Stomach (tissue), 9 donors: ENCODE data around the gene PMVK. TPM values are rescaled to one million over a fixed set of nuclear protein-coding genes. Genes with fewer than 3 reads are reported as not detected.

Experiments used
- DNase-seq, 2 donors: peaks; one replicate each; pipeline versions ENCODE4 v3.0.0 to v3.0.0-alpha.2; 2013 to 2019
- H3K27ac ChIP-seq, 5 donors: fragments of 200-600 bp in 4 of 5; sonication (generic) in 4 of 5; one replicate each; pipeline ENCODE4 v1.5.1; 2013 to 2019; ENCODE audit warnings: mild to moderate bottlenecking in 1 of 5, moderate library complexity in 1 of 5
- H3K27me3 ChIP-seq, 3 donors: fragments of 200-600 bp; sonication (generic); one replicate each; pipeline ENCODE4 v1.5.1; 2017 to 2019; ENCODE audit warnings: mixed run types in 1 of 3
- H3K36me3 ChIP-seq, 4 donors: fragments of 200-600 bp; sonication (generic); 1 replicate in 3 of 4; 2 replicates in 1 of 4; pipeline ENCODE4 v1.5.1; 2016 to 2019
- H3K4me1 ChIP-seq, 4 donors: fragments of 200-600 bp; sonication (generic); one replicate each; pipeline ENCODE4 v1.5.1; 2016 to 2019
- H3K4me3 ChIP-seq, 4 donors: fragments of 200-600 bp; sonication (generic) in 3 of 4; one replicate each; pipeline ENCODE4 v1.5.1; 2016 to 2019; ENCODE audit warnings: mild to moderate bottlenecking in 1 of 4
- H3K9me3 ChIP-seq, 4 donors: fragments of 200-600 bp; sonication (generic); one replicate each; pipeline ENCODE4 v1.5.1; 2016 to 2019
- EP300 ChIP-seq: sonication (generic); formaldehyde crosslinking; IDR thresholded peaks from one replicate; pipeline ENCODE4 v1.6.1; 2017; ENCODE audit warnings: antibody characterized with exemption
- POLR2A ChIP-seq, 4 donors: fragments of 450-650 bp; IDR thresholded peaks; one replicate each; pipeline ENCODE4 v1.6.1; 2016; ENCODE audit warnings: antibody characterized with exemption in 4 of 4, control low read depth in 2 of 4, mild to moderate bottlenecking in 1 of 4, moderate library complexity in 1 of 4
- POLR2AphosphoS5 ChIP-seq, 3 donors: sonication (generic); formaldehyde crosslinking; IDR thresholded peaks; one replicate each; pipeline ENCODE4 v1.6.1; 2016; ENCODE audit warnings: antibody characterized with exemption in 3 of 3
- WGBS, 5 donors: extraction: QIAGEN DNeasy Blood & Tissue Kit in 3 of 5; methylation state at CpG; one replicate each; pipeline versions ENCODE4 v1.1.5 to v1.1.7; 2013 to 2018; 5-methylcytosine and 5-hydroxymethylcytosine counted together
- intact Hi-C: fragments of 100-400 bp; cut with DNase I; formaldehyde crosslinking; loops from one replicate; pipeline ENCODE4 v1.15.1; 2023; ENCODE audit warnings: low total_unique reads
- polyA plus RNA-seq, 3 donors: library from polyadenylated mRNA; stranded (reverse); fragments of 200-250 nt; gene quantifications; one replicate each; pipeline ENCODE4 v1.2.3, GENCODE V29; 2013
- total RNA-seq, 5 donors: library from RNA; depleted of rRNA; stranded (reverse); fragments of >200 nt; gene quantifications; one replicate each; pipeline versions ENCODE4 v1.1.0 to v1.2.3, GENCODE V29; 2014 to 2016
- TF ChIP-seq, protein P1 (sequence below), 7 experiments: fragments of 450-650 bp in 4 of 7; fragments of 200-600 bp in 3 of 7; sonication (generic) in 3 of 7; IDR thresholded peaks; one replicate each; pipeline ENCODE4 v1.5.1; 2016 to 2019; ENCODE audit warnings: antibody characterized with exemption in 7 of 7, control low read depth in 2 of 7, mild to moderate bottlenecking in 1 of 7
- donor health status: healthy with polysubstance abuse.
- donor health status: Bipolar disorder and iron deficiency.
- donor health status: healthy.

Gene PMVK
- total and polyA plus RNA-seq, 8 donors: 10.1 to 57.1 (median 41.1) TPM

- DNase-seq: peak; percentile 94 to 99
- Histone ChIP-seq H3K4me3 (peak overlapping the region; percentile 64 to 70 (median 68)), H3K27ac (peak overlapping the region; percentile 89 to 100 (median 99)), H3K27me3 (no peaks in the 10 kb centered on the region), H3K36me3 (peaks cover 0 to 18% (median 14%) of the 10 kb centered on the region in 4 donors), H3K4me1 (peaks cover 37 to 52% (median 45%) of the 10 kb centered on the region in 4 donors), H3K9me3 (no peaks in the 10 kb centered on the region)
- intact Hi-C loops: no loop called here
- WGBS, 5 donors: 0 to 2% (median 0%) methylated on average over 30 of the region's 30 CpGs
- TF ChIP-seq POLR2A (IDR thresholded peaks at IDR 0.05): peak in 1 of 4 donors; percentile 69
- TF ChIP-seq, protein P1, sequence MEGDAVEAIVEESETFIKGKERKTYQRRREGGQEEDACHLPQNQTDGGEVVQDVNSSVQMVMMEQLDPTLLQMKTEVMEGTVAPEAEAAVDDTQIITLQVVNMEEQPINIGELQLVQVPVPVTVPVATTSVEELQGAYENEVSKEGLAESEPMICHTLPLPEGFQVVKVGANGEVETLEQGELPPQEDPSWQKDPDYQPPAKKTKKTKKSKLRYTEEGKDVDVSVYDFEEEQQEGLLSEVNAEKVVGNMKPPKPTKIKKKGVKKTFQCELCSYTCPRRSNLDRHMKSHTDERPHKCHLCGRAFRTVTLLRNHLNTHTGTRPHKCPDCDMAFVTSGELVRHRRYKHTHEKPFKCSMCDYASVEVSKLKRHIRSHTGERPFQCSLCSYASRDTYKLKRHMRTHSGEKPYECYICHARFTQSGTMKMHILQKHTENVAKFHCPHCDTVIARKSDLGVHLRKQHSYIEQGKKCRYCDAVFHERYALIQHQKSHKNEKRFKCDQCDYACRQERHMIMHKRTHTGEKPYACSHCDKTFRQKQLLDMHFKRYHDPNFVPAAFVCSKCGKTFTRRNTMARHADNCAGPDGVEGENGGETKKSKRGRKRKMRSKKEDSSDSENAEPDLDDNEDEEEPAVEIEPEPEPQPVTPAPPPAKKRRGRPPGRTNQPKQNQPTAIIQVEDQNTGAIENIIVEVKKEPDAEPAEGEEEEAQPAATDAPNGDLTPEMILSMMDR (IDR thresholded peaks at IDR 0.05): no peak
- TF ChIP-seq POLR2AphosphoS5 (IDR thresholded peaks at IDR 0.05): peak; percentile 62 to 77 (median 65)
- no peak for TF ChIP-seq EP300
Measured at GRCh38 chr1:154974808-154975408, 38.4 kb upstream of the PMVK start.

GRCh38 chr1:154974102-154974807 lies 37.7 kb upstream of the PMVK start, which contains the start of gene CKS1B:
Gene CKS1B, plus strand, starts transcription at chr1:154974681. Its CDS starts 65 bp downstream, at chr1:154974746.
- Histone ChIP-seq H3K27me3 (no peaks in the 10 kb centered on the region), H3K36me3 (peaks cover 0 to 17% (median 12%) of the 10 kb centered on the region in 4 donors), H3K4me1 (peaks cover 43 to 58% (median 51%) of the 10 kb centered on the region in 4 donors), H3K9me3 (no peaks in the 10 kb centered on the region), H3K27ac (peak within 1 kb of the TSS; percentile 96 to 100 (median 99)), H3K4me3 (peak within 1 kb of the TSS; percentile 64 to 70 (median 68))
- intact Hi-C loops: no loop called here
- 0 to 1% (median 1%) methylated on average over 47 of the region's 47 CpGs for WGBS, 5 donors
- TF ChIP-seq EP300 (no peak), POLR2A (IDR thresholded peaks at IDR 0.05) (peak in 2 of 4 donors; percentile 53 to 64), POLR2AphosphoS5 (IDR thresholded peaks at IDR 0.05) (peak; percentile 82 to 87 (median 87))
- TF ChIP-seq, protein P1 (IDR thresholded peaks at IDR 0.05): no peak
- peak; percentile 96 to 100 for DNase-seq

GRCh38 chr1:154973344-154974101 lies 37.0 kb upstream of the PMVK start:
- peaks cover 50 to 65% (median 56%) of the 10 kb centered on the region in 4 donors for H3K4me1 ChIP-seq

More at GRCh38 chr1:154973344-154974101, 37.0 kb upstream of the PMVK start:
- H3K27ac ChIP-seq: peak overlapping the region; percentile 96 to 100 (median 99)
- H3K4me3 ChIP-seq: peak overlapping the region; percentile 64 to 70 (median 68)
- no peaks in the 10 kb centered on the region for H3K27me3 ChIP-seq
- H3K36me3 ChIP-seq: peaks cover 0 to 20% (median 13%) of the 10 kb centered on the region in 4 donors
- intact Hi-C loops: no loop called here
- DNase-seq: peak; percentile 98
- 3 to 7% (median 5%) methylated on average over 37 of the region's 37 CpGs for WGBS, 5 donors
- H3K9me3 ChIP-seq: no peaks in the 10 kb centered on the region
- no peak for TF ChIP-seq POLR2A (IDR thresholded peaks at IDR 0.05)
- peak; percentile 51 to 88 (median 88) for TF ChIP-seq POLR2AphosphoS5 (IDR thresholded peaks at IDR 0.05)
- no peak for TF ChIP-seq EP300
- TF ChIP-seq, protein P1 (IDR thresholded peaks at IDR 0.05): peak in 1 of 7 experiments; percentile 31
